H9 (cell line): Measurements from ENCODE around the gene CYP4V2. TPM values are rescaled to one million over a fixed set of nuclear protein-coding genes. Genes with fewer than 3 reads are reported as not detected.

Experiments
- DNase-seq: peaks from one replicate; pipeline ENCODE4 v3.0.0-alpha.2; 2017
- H2AFZ ChIP-seq: one replicate; pipeline ENCODE4 v1.6.1; 2013; ENCODE audit warnings: mild to moderate bottlenecking, low read length, control low read depth, moderate library complexity
- H2AK5ac ChIP-seq: 2 replicates; pipeline ENCODE4 v1.6.1; 2013; ENCODE audit warnings: low read length, control low read depth, mixed read lengths; ENCODE audit not compliant: insufficient read length
- H2BK120ac ChIP-seq: one replicate; pipeline ENCODE4 v1.6.1; 2013; ENCODE audit warnings: low read depth, mild to moderate bottlenecking, low read length, control low read depth, inconsistent platforms; ENCODE audit not compliant: poor library complexity, severe bottlenecking
- H2BK12ac ChIP-seq: 2 replicates; pipeline ENCODE4 v1.6.1; 2013; ENCODE audit warnings: low read length, control low read depth, mixed read lengths, low read depth; ENCODE audit not compliant: insufficient read length
- H2BK15ac ChIP-seq: 2 replicates; pipeline ENCODE4 v1.6.1; 2013; ENCODE audit warnings: low read depth, low read length, control low read depth
- H2BK20ac ChIP-seq: one replicate; pipeline ENCODE4 v1.6.1; 2013; ENCODE audit warnings: low read depth, mild to moderate bottlenecking, low read length, control low read depth, inconsistent platforms; ENCODE audit not compliant: poor library complexity, severe bottlenecking
- H2BK5ac ChIP-seq: 2 replicates; pipeline ENCODE4 v1.6.1; 2013; ENCODE audit warnings: low read length, control low read depth, mixed read lengths; ENCODE audit not compliant: insufficient read length
- H3K14ac ChIP-seq: 2 replicates; pipeline ENCODE4 v1.6.1; 2013; ENCODE audit warnings: low read length, control low read depth; ENCODE audit not compliant: insufficient read depth
- H3K18ac ChIP-seq: 2 replicates; pipeline ENCODE4 v1.6.1; 2013; ENCODE audit warnings: low read depth, mild to moderate bottlenecking, mixed read lengths, low read length, control low read depth; ENCODE audit not compliant: insufficient read length
- H3K23ac ChIP-seq: 2 replicates; pipeline ENCODE4 v1.6.1; 2013; ENCODE audit warnings: low read length, control low read depth, mixed read lengths, low read depth; ENCODE audit not compliant: insufficient read length
- H3K23me2 ChIP-seq: 2 replicates; pipeline ENCODE4 v1.6.1; 2013; ENCODE audit warnings: low read depth, mild to moderate bottlenecking, mixed read lengths, low read length, control low read depth; ENCODE audit not compliant: insufficient read length, poor library complexity, severe bottlenecking
- H3K27ac ChIP-seq: 2 replicates; pipeline ENCODE4 v1.5.1; 2013; ENCODE audit warnings: low read length, control low read depth, mixed read lengths, low read depth; ENCODE audit not compliant: insufficient read length
- H3K27me3 ChIP-seq: 2 replicates; pipeline ENCODE4 v1.6.1; 2013; ENCODE audit warnings: low read length, control low read depth, inconsistent platforms; ENCODE audit not compliant: insufficient read depth
- H3K4ac ChIP-seq: 2 replicates; pipeline ENCODE4 v1.6.1; 2013; ENCODE audit warnings: low read depth, mild to moderate bottlenecking, control low read depth, inconsistent platforms, low read length, moderate library complexity
- H3K4me1 ChIP-seq: 2 replicates; pipeline ENCODE4 v1.6.1; 2013; ENCODE audit warnings: low read length, control low read depth, inconsistent platforms; ENCODE audit not compliant: insufficient read depth
- H3K4me2 ChIP-seq: 2 replicates; pipeline ENCODE4 v1.6.1; 2013; ENCODE audit warnings: low read length, control low read depth, mixed read lengths; ENCODE audit not compliant: insufficient read length, insufficient read depth
- H3K56ac ChIP-seq: 2 replicates; pipeline ENCODE4 v1.6.1; 2013; ENCODE audit warnings: low read depth, mild to moderate bottlenecking, mixed read lengths, low read length, control low read depth; ENCODE audit not compliant: insufficient read length
- H3K79me1 ChIP-seq: 2 replicates; pipeline ENCODE4 v1.6.1; 2013; ENCODE audit warnings: low read depth, mild to moderate bottlenecking, moderate library complexity, low read length, control low read depth, inconsistent platforms; ENCODE audit not compliant: insufficient read depth, poor library complexity, severe bottlenecking
- H3K79me2 ChIP-seq: 2 replicates; pipeline ENCODE4 v1.6.1; 2013; ENCODE audit warnings: low read length, control low read depth, inconsistent platforms; ENCODE audit not compliant: insufficient read depth
- H3K9ac ChIP-seq: 2 replicates; pipeline ENCODE4 v1.6.1; 2013; ENCODE audit warnings: low read length, control low read depth, mixed read lengths; ENCODE audit not compliant: insufficient read length; ENCODE audit errors: extremely low read depth
- H3K9me3 ChIP-seq: one replicate; pipeline ENCODE4 v1.6.1; 2013; ENCODE audit warnings: low read depth, low read length, inconsistent platforms; ENCODE audit not compliant: control insufficient read depth
- H3T11ph ChIP-seq: one replicate; pipeline ENCODE4 v1.6.1; 2013; ENCODE audit warnings: mild to moderate bottlenecking, low read length, control low read depth, inconsistent platforms
- H4K20me1 ChIP-seq: one replicate; pipeline ENCODE4 v1.6.1; 2013; ENCODE audit not compliant: control insufficient read depth, insufficient read length, insufficient read depth
- H4K5ac ChIP-seq: 2 replicates; pipeline ENCODE4 v1.6.1; 2013; ENCODE audit warnings: low read depth, mild to moderate bottlenecking, mixed read lengths, low read length, control low read depth; ENCODE audit not compliant: insufficient read length
- H4K8ac ChIP-seq: replicated peaks from 2 replicates; pipeline ENCODE4 v1.6.1; 2013; ENCODE audit warnings: low read length, control low read depth, mixed read lengths, low read depth; ENCODE audit not compliant: insufficient read length
- H4K91ac ChIP-seq: 2 replicates; pipeline ENCODE4 v1.6.1; 2013; ENCODE audit warnings: low read depth, mild to moderate bottlenecking, moderate library complexity, mixed read lengths, low read length, control low read depth; ENCODE audit not compliant: insufficient read length
- H3K27ac Mint-ChIP-seq, 3 experiments: 2 replicates in 2 of 3; 3 replicates in 1 of 3; pipeline ENCODE4 v1.8.0; 2020 to 2021; ENCODE audit warnings: mixed read lengths in 3 of 3, mild to moderate bottlenecking in 1 of 3, moderate library complexity in 1 of 3
- H3K27me3 Mint-ChIP-seq: 2 replicates; pipeline ENCODE4 v1.8.0; 2021; ENCODE audit warnings: low read depth, mild to moderate bottlenecking, moderate library complexity, mixed read lengths
- H3K36me3 Mint-ChIP-seq, 3 experiments: 2 replicates in 2 of 3; 3 replicates in 1 of 3; pipeline ENCODE4 v1.8.0; 2020 to 2021; ENCODE audit warnings: low read depth in 3 of 3, mixed read lengths in 3 of 3; ENCODE audit not compliant: insufficient read depth in 1 of 3
- H3K4me1 Mint-ChIP-seq, 2 experiments: 2 replicates each; pipeline ENCODE4 v1.8.0; 2020; ENCODE audit warnings: mixed read lengths in 2 of 2
- H3K4me3 Mint-ChIP-seq, 2 experiments: 2 replicates in 1 of 2; 3 replicates in 1 of 2; pipeline ENCODE4 v1.8.0; 2020 to 2021; ENCODE audit warnings: mild to moderate bottlenecking in 2 of 2, mixed read lengths in 2 of 2, moderate library complexity in 1 of 2
- H3K9me3 Mint-ChIP-seq, 2 experiments: 2 replicates in 1 of 2; 3 replicates in 1 of 2; pipeline ENCODE4 v1.8.0; 2020; ENCODE audit warnings: mild to moderate bottlenecking in 2 of 2, mixed read lengths in 2 of 2, moderate library complexity in 1 of 2
- WGBS: extraction: QIAGEN DNeasy Blood & Tissue Kit; methylation state at CpG from one replicate; pipeline ENCODE4 v1.1.7; 2013; ENCODE audit warnings: missing lambda C conversion rate, low lambda C conversion rate, mixed read lengths; ENCODE audit not compliant: insufficient read length; ENCODE audit errors: extremely low coverage; 5-methylcytosine and 5-hydroxymethylcytosine counted together
- total RNA-seq: library from RNA; stranded (reverse); gene quantifications from 2 replicates; pipeline ENCODE4 v1.2.1, GENCODE V29; 2021
- TF ChIP-seq, protein P1 (sequence below): fragments of 200-600 bp; sonication (generic); conservative IDR thresholded peaks from 3 replicates; pipeline ENCODE4 v1.8.0; 2021; ENCODE audit warnings: antibody characterized with exemption, mild to moderate bottlenecking

CYP4V2 gene
- total RNA-seq, 1 experiment from 2014 or later = 1.0 TPM

DNA sequence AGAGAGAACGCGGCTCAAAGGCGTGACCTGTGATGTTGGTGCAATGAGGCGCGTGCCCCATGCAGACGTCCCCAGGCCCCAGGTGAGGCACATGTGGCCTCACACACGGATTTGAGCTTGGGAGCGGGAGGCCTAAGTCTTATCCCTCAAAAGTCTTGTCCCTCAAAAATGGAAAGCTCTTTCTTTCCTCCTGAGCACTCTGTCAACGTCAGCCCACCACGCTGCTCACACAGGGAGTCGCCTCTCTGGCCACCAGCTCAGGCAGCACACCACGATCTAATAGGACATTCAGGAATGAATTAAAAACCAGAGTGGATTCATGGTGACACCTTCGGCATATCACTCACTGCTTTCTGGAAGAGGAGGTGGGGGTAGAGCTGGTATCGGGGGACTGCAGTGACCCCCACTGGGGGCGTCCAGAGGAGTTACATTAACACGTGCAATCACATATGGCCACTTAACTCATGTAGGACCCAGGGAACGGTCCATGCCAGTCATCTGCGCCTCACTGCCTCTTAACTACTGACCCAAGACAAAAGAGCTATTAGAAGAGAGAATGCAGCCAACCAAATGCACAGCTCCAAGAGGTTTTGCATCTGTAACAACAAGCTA lies 21.9 kb upstream of the CYP4V2 start:
- DNase-seq = no peak
- H4K20me1 ChIP-seq = no peaks in the 10 kb centered on the region

More for the DNA sequence above, 21.9 kb upstream of the CYP4V2 start:
- TF ChIP-seq, protein P1, sequence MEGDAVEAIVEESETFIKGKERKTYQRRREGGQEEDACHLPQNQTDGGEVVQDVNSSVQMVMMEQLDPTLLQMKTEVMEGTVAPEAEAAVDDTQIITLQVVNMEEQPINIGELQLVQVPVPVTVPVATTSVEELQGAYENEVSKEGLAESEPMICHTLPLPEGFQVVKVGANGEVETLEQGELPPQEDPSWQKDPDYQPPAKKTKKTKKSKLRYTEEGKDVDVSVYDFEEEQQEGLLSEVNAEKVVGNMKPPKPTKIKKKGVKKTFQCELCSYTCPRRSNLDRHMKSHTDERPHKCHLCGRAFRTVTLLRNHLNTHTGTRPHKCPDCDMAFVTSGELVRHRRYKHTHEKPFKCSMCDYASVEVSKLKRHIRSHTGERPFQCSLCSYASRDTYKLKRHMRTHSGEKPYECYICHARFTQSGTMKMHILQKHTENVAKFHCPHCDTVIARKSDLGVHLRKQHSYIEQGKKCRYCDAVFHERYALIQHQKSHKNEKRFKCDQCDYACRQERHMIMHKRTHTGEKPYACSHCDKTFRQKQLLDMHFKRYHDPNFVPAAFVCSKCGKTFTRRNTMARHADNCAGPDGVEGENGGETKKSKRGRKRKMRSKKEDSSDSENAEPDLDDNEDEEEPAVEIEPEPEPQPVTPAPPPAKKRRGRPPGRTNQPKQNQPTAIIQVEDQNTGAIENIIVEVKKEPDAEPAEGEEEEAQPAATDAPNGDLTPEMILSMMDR = no peak
- Histone ChIP-seq H3K4me1 (no peaks in the 10 kb centered on the region), H4K5ac (no peak overlapping the region), H3K56ac (no peak overlapping the region), H3K23me2 (no peaks in the 10 kb centered on the region), H3K18ac (no peak overlapping the region), H2AK5ac (no peak overlapping the region), H2BK12ac (no peak overlapping the region), H3K14ac (no peak overlapping the region), H3K23ac (no peak overlapping the region), H2BK20ac (no peak overlapping the region), H3K79me1 (no peaks in the 10 kb centered on the region), H2BK120ac (no peak overlapping the region), H4K8ac (no peak overlapping the region), H3K79me2 (no peaks in the 10 kb centered on the region), H2AFZ (no peak overlapping the region), H3K9me3 (no peaks in the 10 kb centered on the region), H3K27me3 (no peaks in the 10 kb centered on the region), H3K4ac (no peak overlapping the region), H3K4me2 (no peak overlapping the region), H3K27ac (no peak overlapping the region), H4K91ac (no peak overlapping the region), H3K9ac (no peak overlapping the region), H2BK5ac (no peak overlapping the region), H2BK15ac (no peak overlapping the region), H3T11ph (no peak overlapping the region)
- WGBS = no CpG with 5 or more reads among the region's 18 CpGs
- peaks cover 0 to 18% (median 0%) of the 10 kb centered on the region in 3 experiments; a peak in 3 of 7 replicates for H3K36me3 Mint-ChIP-seq
- no peak overlapping the region for H3K27ac Mint-ChIP-seq
- 0 out of 5 replicates have a peak, but pooled peaks cover 0 to 8% of the 10 kb centered on the region in 2 experiments for H3K9me3 Mint-ChIP-seq
- no peaks in the 10 kb centered on the region for H3K27me3 Mint-ChIP-seq
- peaks cover 21 to 23% of the 10 kb centered on the region in 2 experiments for H3K4me1 Mint-ChIP-seq
- no peak overlapping the region for H3K4me3 Mint-ChIP-seq
